Activated CD4-positive, alpha-beta T cell treated with anti-CD3 and anti-CD28 coated beads, Interleukin-10, Interleukin-2, amounts not matched to agents 100 ng/mL and 50 ng/mL, durations not matched to agents 16 hours and 8 hours (primary cell): Measurements from ENCODE around the gene YKT6.
"Not testable (repeated sequence)": the region's sequence is repeated elsewhere in the genome, so short reads cannot be mapped to it uniquely, and the experiment has no call there.

ENCODE experiments used
- DNase-seq: peaks from one replicate; pipeline ENCODE4 v3.0.0-alpha.2; 2020

The YKT6 gene

GRCh38 chr7:44172803-44173424 lies 27.9 kb upstream of the YKT6 start:
- DNase-seq = no peak

GRCh38 chr7:44173911-44174693 lies 26.7 kb upstream of the YKT6 start:
- no peak for DNase-seq

- not testable (repeated sequence) for DNase-seq
Observed at GRCh38 chr7:44174694-44174948, 26.2 kb upstream of the YKT6 start.

- DNase-seq = no peak
Observed at GRCh38 chr7:44175730-44176129, 25.0 kb upstream of the YKT6 start.

- no peak for DNase-seq
Observed at GRCh38 chr7:44176486-44176885, 24.3 kb upstream of the YKT6 start.

- no peak for DNase-seq
Observed at GRCh38 chr7:44177570-44178131, 23.1 kb upstream of the YKT6 start.

- no peak for DNase-seq
Observed at GRCh38 chr7:44180631-44181030, 20.1 kb upstream of the YKT6 start.

GRCh38 chr7:44182827-44183226 lies 18.0 kb upstream of the YKT6 start:
- no peak for DNase-seq

GRCh38 chr7:44183386-44183785 lies 17.4 kb upstream of the YKT6 start:
- DNase-seq = no peak

GRCh38 chr7:44184206-44184872 lies 16.4 kb upstream of the YKT6 start:
- no peak for DNase-seq

GRCh38 chr7:44184873-44185446 lies 15.8 kb upstream of the YKT6 start:
- DNase-seq = no peak

- no peak for DNase-seq
Observed at GRCh38 chr7:44185729-44186128, 15.0 kb upstream of the YKT6 start.

GRCh38 chr7:44186736-44187135 lies 14.0 kb upstream of the YKT6 start:
- DNase-seq = no peak

- DNase-seq = no peak
Observed at GRCh38 chr7:44187636-44188416, 13.0 kb upstream of the YKT6 start.

GRCh38 chr7:44188480-44189225 lies 12.1 kb upstream of the YKT6 start:
- no peak for DNase-seq

- DNase-seq = no peak
Observed at GRCh38 chr7:44189286-44189992, 11.3 kb upstream of the YKT6 start, which contains the start of gene GCK. Gene GCK (minus strand): TSS chr7:44189439. CDS start chr7:44188953, 486 bp downstream.

GRCh38 chr7:44189993-44190872 lies 10.5 kb upstream of the YKT6 start:
- no peak for DNase-seq

- no peak for DNase-seq
Observed at GRCh38 chr7:44191171-44191570, 9.6 kb upstream of the YKT6 start.

- no peak for DNase-seq
Observed at GRCh38 chr7:44193011-44193802, 7.6 kb upstream of the YKT6 start.
